Measurements from ENCODE around the gene RHBDD1. TPM values are rescaled to one million over a fixed set of nuclear protein-coding genes. Genes with fewer than 3 reads are reported as not detected.

The RHBDD1 gene
- total and polyA plus RNA-seq, 4 donors, result 4.8 to 66.4 (median 24.7) TPM

DNA sequence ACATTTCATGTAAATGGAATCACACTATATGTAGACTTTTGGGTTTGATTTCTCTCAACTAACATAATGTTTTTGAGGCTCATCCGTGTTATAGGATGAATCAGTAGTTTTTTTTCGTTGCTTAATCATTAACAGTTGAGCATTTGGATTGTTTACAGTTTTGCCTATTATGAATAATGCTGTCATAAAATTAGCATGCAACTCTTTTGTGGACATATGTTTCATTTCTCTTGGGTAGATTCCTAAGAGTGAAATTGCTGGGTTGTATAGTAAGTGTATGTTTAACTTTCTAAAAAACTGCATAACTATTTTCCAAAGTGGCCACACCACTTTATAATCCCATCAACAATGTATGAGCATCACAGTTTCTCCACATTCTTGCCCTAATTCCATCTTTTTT lies 7.7 kb upstream of the RHBDD1 start:
- no peak for ATAC-seq (ENCODE audit: insufficient read depth, low FRiP score)

GRCh38 chr2:226829721-226830631 lies 5.9 kb upstream of the RHBDD1 start:
- Histone ChIP-seq H3K27me3 (ENCODE audit: control insufficient read depth in 3 of 3, insufficient read depth in 3 of 3, low read length in 2 of 3) (no peaks in the 10 kb centered on the region), H3K9ac (ENCODE audit: insufficient read depth in 1 of 2, low read length in 2 of 2) (no peak overlapping the region), H3K4me3 (no peak overlapping the region), H3K4me1 (ENCODE audit: control insufficient read depth in 5 of 5, insufficient read depth in 5 of 5, low read length in 5 of 5) (no peaks in the 10 kb centered on the region), H3K27ac (ENCODE audit: low read depth in 1 of 2, low read length in 1 of 2) (no peak overlapping the region), H3K36me3 (ENCODE audit: control insufficient read depth in 4 of 4, insufficient read depth in 4 of 4, low read length in 4 of 4) (no peaks in the 10 kb centered on the region), H3K9me3 (ENCODE audit: control insufficient read depth in 4 of 4, insufficient read depth in 3 of 4, low read length in 3 of 4) (peaks cover 0 to 2% (median 0%) of the 10 kb centered on the region in 4 donors)
- DNase-seq, result no peak
- WGBS, 2 donors, result 87 to 89% methylated on average over 8 of the region's 8 CpGs
- no peak for TF ChIP-seq CTCF (IDR thresholded peaks at IDR 0.05; ENCODE audit: control extremely low read depth, extremely low read depth)
- no peak for ATAC-seq (ENCODE audit: insufficient read depth, low FRiP score)

More for the DNA sequence above, 7.7 kb upstream of the RHBDD1 start:
- no peak for DNase-seq
- H3K9ac ChIP-seq (ENCODE audit: insufficient read depth in 1 of 2, low read length in 2 of 2), result no peak overlapping the region
- peaks cover 0 to 2% (median 0%) of the 10 kb centered on the region in 4 donors for H3K9me3 ChIP-seq (ENCODE audit: control insufficient read depth in 4 of 4, insufficient read depth in 3 of 4, low read length in 3 of 4)
- TF ChIP-seq CTCF (IDR thresholded peaks at IDR 0.05; ENCODE audit: control extremely low read depth, extremely low read depth), result no peak
- H3K27me3 ChIP-seq (ENCODE audit: control insufficient read depth in 3 of 3, insufficient read depth in 3 of 3, low read length in 2 of 3), result no peaks in the 10 kb centered on the region
- no peaks in the 10 kb centered on the region for H3K36me3 ChIP-seq (ENCODE audit: control insufficient read depth in 4 of 4, insufficient read depth in 4 of 4, low read length in 4 of 4)
- WGBS, 2 donors, result 70 to 84% methylated on average over 2 of the region's 2 CpGs
- no peaks in the 10 kb centered on the region for H3K4me1 ChIP-seq (ENCODE audit: control insufficient read depth in 5 of 5, insufficient read depth in 5 of 5, low read length in 5 of 5)
- no peak overlapping the region for H3K27ac ChIP-seq (ENCODE audit: low read depth in 1 of 2, low read length in 1 of 2)
- H3K4me3 ChIP-seq, result no peak overlapping the region

- ATAC-seq (ENCODE audit: insufficient read depth, low FRiP score) (no peak), DNase-seq (no peak)
- no peaks in the 10 kb centered on the region for H3K36me3 ChIP-seq (ENCODE audit: control insufficient read depth in 4 of 4, insufficient read depth in 4 of 4, low read length in 4 of 4)
- no peak overlapping the region for H3K4me3 ChIP-seq
- H3K27ac ChIP-seq (ENCODE audit: low read depth in 1 of 2, low read length in 1 of 2), result no peak overlapping the region
- H3K9ac ChIP-seq (ENCODE audit: insufficient read depth in 1 of 2, low read length in 2 of 2), result no peak overlapping the region
- TF ChIP-seq CTCF (IDR thresholded peaks at IDR 0.05; ENCODE audit: control extremely low read depth, extremely low read depth), result no peak
- 94 to 95% methylated on average over 4 of the region's 4 CpGs for WGBS, 2 donors
- H3K9me3 ChIP-seq (ENCODE audit: control insufficient read depth in 4 of 4, insufficient read depth in 3 of 4, low read length in 3 of 4), result peaks cover 0 to 2% (median 0%) of the 10 kb centered on the region in 4 donors
- H3K27me3 ChIP-seq (ENCODE audit: control insufficient read depth in 3 of 3, insufficient read depth in 3 of 3, low read length in 2 of 3), result no peaks in the 10 kb centered on the region
- peaks cover 0 to 7% (median 0%) of the 10 kb centered on the region in 5 donors for H3K4me1 ChIP-seq (ENCODE audit: control insufficient read depth in 5 of 5, insufficient read depth in 5 of 5, low read length in 5 of 5)
Measured at GRCh38 chr2:226831266-226831665, 4.6 kb upstream of the RHBDD1 start.

All from lung (tissue), 12 donors.